Neuronal stem cell (in vitro differentiated cells): ENCODE results near the gene PDE1C.

Experiments
- DNase-seq: peaks from one replicate; pipeline ENCODE4 v3.0.0-alpha.2; 2013; ENCODE audit warnings: low spot score
- H2AFZ ChIP-seq: one replicate; pipeline ENCODE4 v1.6.1; 2013; ENCODE audit warnings: mild to moderate bottlenecking, low read length, inconsistent platforms
- H2AK5ac ChIP-seq: 2 replicates; pipeline ENCODE4 v1.6.1; 2013; ENCODE audit warnings: low read depth, mild to moderate bottlenecking, inconsistent platforms, low read length, moderate library complexity, mixed read lengths
- H2BK120ac ChIP-seq: 2 replicates; pipeline ENCODE4 v1.6.1; 2013; ENCODE audit warnings: low read depth, mild to moderate bottlenecking, inconsistent platforms, low read length, moderate library complexity, mixed read lengths
- H2BK12ac ChIP-seq: one replicate; pipeline ENCODE4 v1.6.1; 2013; ENCODE audit warnings: low read length, inconsistent platforms
- H2BK15ac ChIP-seq: 2 replicates; pipeline ENCODE4 v1.6.1; 2013; ENCODE audit warnings: mild to moderate bottlenecking, low read length, inconsistent platforms, mixed read lengths
- H2BK5ac ChIP-seq: one replicate; pipeline ENCODE4 v1.6.1; 2013; ENCODE audit warnings: inconsistent platforms, mild to moderate bottlenecking, low read length, moderate library complexity
- H3K14ac ChIP-seq: one replicate; pipeline ENCODE4 v1.6.1; 2013; ENCODE audit warnings: low read length, inconsistent platforms
- H3K18ac ChIP-seq: 2 replicates; pipeline ENCODE4 v1.6.1; 2013; ENCODE audit warnings: low read length, inconsistent platforms
- H3K23ac ChIP-seq: 2 replicates; pipeline ENCODE4 v1.6.1; 2013; ENCODE audit warnings: low read depth, mild to moderate bottlenecking, mixed read lengths, low read length, inconsistent platforms; ENCODE audit not compliant: poor library complexity
- H3K27ac ChIP-seq: replicated peaks from 3 replicates; pipeline ENCODE4 v1.5.1; 2013; ENCODE audit warnings: low read length, inconsistent platforms
- H3K27me3 ChIP-seq, 3 experiments: 2 replicates each; pipeline ENCODE4 v1.6.1; 2013; ENCODE audit warnings: low read length in 3 of 3, mild to moderate bottlenecking in 2 of 3, inconsistent platforms in 1 of 3, low read depth in 1 of 3, mixed read lengths in 1 of 3, moderate library complexity in 1 of 3; ENCODE audit not compliant: control insufficient read depth in 3 of 3, insufficient read depth in 3 of 3
- H3K36me3 ChIP-seq, 2 donors: replicated peaks in 1 of 2; 2 replicates each; pipeline ENCODE4 v1.6.1; 2013; ENCODE audit warnings: low read length in 2 of 2; ENCODE audit not compliant: control insufficient read depth in 2 of 2, insufficient read depth in 2 of 2
- H3K4ac ChIP-seq: 2 replicates; pipeline ENCODE4 v1.6.1; 2013; ENCODE audit warnings: inconsistent platforms, mild to moderate bottlenecking, low read length, moderate library complexity
- H3K4me1 ChIP-seq, 2 donors: 1 replicate in 1 of 2; 2 replicates in 1 of 2; pipeline ENCODE4 v1.6.1; 2013; ENCODE audit warnings: low read length in 2 of 2, low read depth in 1 of 2; ENCODE audit not compliant: control insufficient read depth in 2 of 2, insufficient read depth in 1 of 2
- H3K4me2 ChIP-seq: one replicate; pipeline ENCODE4 v1.6.1; 2013; ENCODE audit warnings: mild to moderate bottlenecking, low read length, inconsistent platforms; ENCODE audit not compliant: insufficient read depth, poor library complexity, severe bottlenecking
- H3K4me3 ChIP-seq, 2 donors: 2 replicates each; pipeline ENCODE4 v1.5.1; 2013; ENCODE audit warnings: low read length in 2 of 2, mild to moderate bottlenecking in 2 of 2, inconsistent platforms in 1 of 2, moderate library complexity in 1 of 2
- H3K79me1 ChIP-seq: one replicate; pipeline ENCODE4 v1.6.1; 2013; ENCODE audit warnings: low read depth, mild to moderate bottlenecking, inconsistent platforms, low read length, moderate library complexity
- H3K9ac ChIP-seq: one replicate; pipeline ENCODE4 v1.6.1; 2013; ENCODE audit warnings: mild to moderate bottlenecking, low read depth, low read length, inconsistent platforms; ENCODE audit not compliant: poor library complexity
- H3K9me3 ChIP-seq, 2 donors: replicated peaks in 1 of 2; 2 replicates each; pipeline versions ENCODE3 to v1.6.1; 2013; ENCODE audit warnings: low read length in 2 of 2, mild to moderate bottlenecking in 2 of 2, inconsistent platforms in 1 of 2, low read depth in 1 of 2, mixed read lengths in 1 of 2, moderate library complexity in 1 of 2; ENCODE audit not compliant: control insufficient read depth in 2 of 2, insufficient read depth in 1 of 2
- H4K8ac ChIP-seq: one replicate; pipeline ENCODE4 v1.6.1; 2013; ENCODE audit warnings: low read depth, mild to moderate bottlenecking, inconsistent platforms, low read length, moderate library complexity
- H4K91ac ChIP-seq: one replicate; pipeline ENCODE4 v1.6.1; 2013; ENCODE audit warnings: low read length, low read depth, mild to moderate bottlenecking, inconsistent platforms; ENCODE audit not compliant: poor library complexity
- WGBS, 2 donors: extraction: QIAGEN DNeasy Blood & Tissue Kit; methylation state at CpG; one replicate each; pipeline ENCODE4 v1.1.7; 2013; ENCODE audit warnings: missing lambda C conversion rate in 2 of 2, mixed read lengths in 1 of 2; ENCODE audit not compliant: insufficient read length in 2 of 2, insufficient replicate concordance in 1 of 2; ENCODE audit errors: extremely low coverage in 2 of 2; 5-methylcytosine and 5-hydroxymethylcytosine counted together

Gene PDE1C

GRCh38 chr7:31748084-31748483 is 322.1 kb downstream of the PDE1C start:
- H2BK12ac ChIP-seq = no peak overlapping the region
- no peak overlapping the region for H3K18ac ChIP-seq
- no peak overlapping the region for H4K91ac ChIP-seq
- H2BK5ac ChIP-seq = no peak overlapping the region
- DNase-seq = no peak
- no peaks in the 10 kb centered on the region for H3K27me3 ChIP-seq
- H3K9ac ChIP-seq = no peak overlapping the region
- no peak overlapping the region for H4K8ac ChIP-seq
- no peak overlapping the region for H3K4ac ChIP-seq
- no peak overlapping the region for H3K4me2 ChIP-seq
- no peaks in the 10 kb centered on the region for H3K4me1 ChIP-seq
- no peak overlapping the region for H2BK120ac ChIP-seq
- H2BK15ac ChIP-seq = no peak overlapping the region
- WGBS, 2 donors = no CpG with 5 or more reads among the region's 1 CpG
- no peak overlapping the region for H3K4me3 ChIP-seq
- H3K14ac ChIP-seq = no peak overlapping the region
- no peak overlapping the region for H3K27ac ChIP-seq
- H2AFZ ChIP-seq = no peak overlapping the region
- no peak overlapping the region for H3K23ac ChIP-seq
- no peak overlapping the region for H2AK5ac ChIP-seq
- H3K36me3 ChIP-seq = no peaks in the 10 kb centered on the region
- H3K79me1 ChIP-seq = no peaks in the 10 kb centered on the region
- peaks cover 0 to 3% of the 10 kb centered on the region in 2 donors for H3K9me3 ChIP-seq

GRCh38 chr7:31747553-31747952 is 322.7 kb downstream of the PDE1C start:
- H4K8ac ChIP-seq = no peak overlapping the region
- no peak overlapping the region for H2BK12ac ChIP-seq
- no peak overlapping the region for H2AK5ac ChIP-seq
- no peak overlapping the region for H3K4me2 ChIP-seq
- H3K4ac ChIP-seq = no peak overlapping the region
- no peaks in the 10 kb centered on the region for H3K36me3 ChIP-seq
- H4K91ac ChIP-seq = no peak overlapping the region
- H2BK15ac ChIP-seq = no peak overlapping the region
- no peak overlapping the region for H3K9ac ChIP-seq
- no peak for DNase-seq
- H3K4me1 ChIP-seq = no peaks in the 10 kb centered on the region
- no peaks in the 10 kb centered on the region for H3K27me3 ChIP-seq
- no peak overlapping the region for H2BK120ac ChIP-seq
- no peak overlapping the region for H2BK5ac ChIP-seq
- no peak overlapping the region for H3K18ac ChIP-seq
- H3K23ac ChIP-seq = no peak overlapping the region
- peaks cover 0 to 3% of the 10 kb centered on the region in 2 donors for H3K9me3 ChIP-seq
- no peak overlapping the region for H3K4me3 ChIP-seq
- no peak overlapping the region for H3K14ac ChIP-seq
- no peak overlapping the region for H2AFZ ChIP-seq
- H3K27ac ChIP-seq = no peak overlapping the region
- H3K79me1 ChIP-seq = no peaks in the 10 kb centered on the region

GRCh38 chr7:31744294-31744874 is 325.8 kb downstream of the PDE1C start:
- Histone ChIP-seq H2BK12ac (no peak overlapping the region), H3K14ac (no peak overlapping the region), H2AFZ (no peak overlapping the region), H4K91ac (no peak overlapping the region), H2BK15ac (no peak overlapping the region), H3K36me3 (no peaks in the 10 kb centered on the region), H3K23ac (no peak overlapping the region), H3K4me3 (no peak overlapping the region), H3K4ac (no peak overlapping the region), H2BK120ac (no peak overlapping the region), H2AK5ac (no peak overlapping the region), H3K79me1 (no peaks in the 10 kb centered on the region), H3K18ac (no peak overlapping the region), H3K9me3 (peaks cover 0 to 3% of the 10 kb centered on the region in 2 donors), H3K9ac (no peak overlapping the region), H2BK5ac (no peak overlapping the region), H3K4me2 (no peak overlapping the region), H3K27me3 (no peaks in the 10 kb centered on the region), H3K4me1 (peaks cover 0 to 4% of the 10 kb centered on the region in 2 donors), H3K27ac (no peak overlapping the region), H4K8ac (no peak overlapping the region)
- DNase-seq = peak; percentile 63
- WGBS, 2 donors = no CpG with 5 or more reads among the region's 4 CpGs

- Histone ChIP-seq H3K4me2 (no peak overlapping the region), H4K91ac (no peak overlapping the region), H2AFZ (no peak overlapping the region), H3K27ac (no peak overlapping the region), H3K18ac (no peak overlapping the region), H3K14ac (no peak overlapping the region), H3K9me3 (peaks cover 0 to 2% of the 10 kb centered on the region in 2 donors), H2BK12ac (no peak overlapping the region), H3K27me3 (no peaks in the 10 kb centered on the region), H3K9ac (no peak overlapping the region), H2BK120ac (no peak overlapping the region), H2BK15ac (no peak overlapping the region), H3K4ac (no peak overlapping the region), H3K4me3 (no peak overlapping the region), H3K36me3 (no peaks in the 10 kb centered on the region), H3K23ac (no peak overlapping the region), H3K79me1 (no peaks in the 10 kb centered on the region), H2BK5ac (no peak overlapping the region), H3K4me1 (peaks cover 0 to 4% of the 10 kb centered on the region in 2 donors), H4K8ac (no peak overlapping the region), H2AK5ac (no peak overlapping the region)
- DNase-seq = no peak
- no CpG with 5 or more reads among the region's 4 CpGs for WGBS, 2 donors
These were observed 328.4 kb downstream of the PDE1C start for GRCh38 chr7:31741852-31742251.
